ENCODE data around the gene SLC49A3. TPM values are rescaled to one million over a fixed set of nuclear protein-coding genes. Genes with fewer than 3 reads are reported as not detected.

The SLC49A3 gene
- total RNA-seq, 1 experiment from 2014 or later = 6.9 TPM

- Histone ChIP-seq H3K9me3 (ENCODE audit: control insufficient read depth, low read depth, low read length) (no peaks in the 10 kb centered on the region), H3K27me3 (ENCODE audit: insufficient read depth, low read length) (no peaks in the 10 kb centered on the region), H3K4ac (ENCODE audit: low read depth, low read length) (no peak overlapping the region), H2BK5ac (ENCODE audit: insufficient read length, low read length) (no peak overlapping the region), H3K27ac (ENCODE audit: insufficient read length, low read depth, low read length) (no peak overlapping the region), H3K18ac (ENCODE audit: insufficient read length, low read depth, low read length) (no peak overlapping the region), H3K23me2 (ENCODE audit: insufficient read length, low read depth, low read length, poor library complexity, severe bottlenecking) (no peaks in the 10 kb centered on the region), H2BK12ac (ENCODE audit: insufficient read length, low read depth, low read length) (no peak overlapping the region), H3K56ac (ENCODE audit: insufficient read length, low read depth, low read length) (no peak overlapping the region), H4K5ac (ENCODE audit: insufficient read length, low read depth, low read length) (no peak overlapping the region), H2BK20ac (ENCODE audit: low read depth, low read length, poor library complexity, severe bottlenecking) (no peak overlapping the region), H3T11ph (ENCODE audit: low read length) (no peak overlapping the region), H3K23ac (ENCODE audit: insufficient read length, low read depth, low read length) (no peak overlapping the region), H3K14ac (ENCODE audit: insufficient read depth, low read length) (no peak overlapping the region), H2BK15ac (ENCODE audit: low read depth, low read length) (no peak overlapping the region), H2BK120ac (ENCODE audit: low read depth, low read length, poor library complexity, severe bottlenecking) (no peak overlapping the region), H3K4me2 (ENCODE audit: insufficient read depth, insufficient read length, low read length) (no peak overlapping the region), H2AFZ (ENCODE audit: low read length) (no peak overlapping the region), H4K8ac (replicated peaks; ENCODE audit: insufficient read length, low read depth, low read length) (no peak overlapping the region), H3K4me1 (ENCODE audit: insufficient read depth, low read length) (no peaks in the 10 kb centered on the region), H3K79me1 (ENCODE audit: insufficient read depth, low read depth, low read length, poor library complexity, severe bottlenecking) (peaks cover 9% of the 10 kb centered on the region), H4K91ac (ENCODE audit: insufficient read length, low read depth, low read length) (no peak overlapping the region), H3K9ac (ENCODE audit: extremely low read depth, insufficient read length, low read length) (no peak overlapping the region), H3K79me2 (ENCODE audit: insufficient read depth, low read length) (peaks cover 36% of the 10 kb centered on the region; the same call in 1 of the 2 replicates), H4K20me1 (ENCODE audit: control insufficient read depth, insufficient read depth, insufficient read length) (no peaks in the 10 kb centered on the region), H2AK5ac (ENCODE audit: insufficient read length, low read length) (no peak overlapping the region)
- H3K4me1 Mint-ChIP-seq = no peaks in the 10 kb centered on the region; a peak in 2 of 4 replicates
- no peak overlapping the region for H3K4me3 Mint-ChIP-seq
- no peak for TF ChIP-seq CTCF (conservative IDR thresholded peaks at IDR 0.05)
- no peaks in the 10 kb centered on the region; a peak in 1 of 5 replicates for H3K9me3 Mint-ChIP-seq
- no peaks in the 10 kb centered on the region; the same call in 1 of the 2 replicates for H3K27me3 Mint-ChIP-seq (ENCODE audit: low read depth)
- peaks cover 22 to 37% (median 29%) of the 10 kb centered on the region in 3 experiments for H3K36me3 Mint-ChIP-seq (ENCODE audit: insufficient read depth in 1 of 3, low read depth in 3 of 3)
- WGBS (ENCODE audit: extremely low coverage, insufficient read length, low lambda C conversion rate) = no CpG with 5 or more reads among the region's 8 CpGs
- no peak overlapping the region for H3K27ac Mint-ChIP-seq
- no peak for DNase-seq
These were observed 29.5 kb upstream of the SLC49A3 start for GRCh38 chr4:718460-718859.
